HepG2 (cell line): ENCODE results near the gene FGD4. TPM values are rescaled to one million over a fixed set of nuclear protein-coding genes. Genes with fewer than 3 reads are reported as not detected.

ENCODE experiments used
- ARID3A ChIP-seq: IDR thresholded peaks from 2 replicates; pipeline ENCODE4 v1.6.1; 2012; ENCODE audit warnings: low read depth, low read length, improper control_type of control experiment
- FOXK2 ChIP-seq: fragments of 450-650 bp; IDR thresholded peaks from 2 replicates; pipeline ENCODE4 v1.6.1; 2016
- FOXP1 ChIP-seq, 2 experiments: fragments of 450-650 bp in 1 of 2; IDR thresholded peaks; 2 replicates each; pipeline ENCODE4 v1.6.1; 2017 to 2018; ENCODE audit warnings: antibody characterized with exemption in 1 of 2
- GMEB1 ChIP-seq: sonication (generic); formaldehyde crosslinking; IDR thresholded peaks from 2 replicates; pipeline ENCODE4 v1.5.1; 2020; ENCODE audit warnings: missing genetic modification reagents, mild to moderate bottlenecking, borderline replicate concordance
- HNRNPH1 ChIP-seq: fragments of 200-400 bp; formaldehyde crosslinking; optimal IDR thresholded peaks from 2 replicates; pipeline ENCODE3; 2017; ENCODE audit warnings: mild to moderate bottlenecking, low read depth, low read length
- KDM3A ChIP-seq: IDR thresholded peaks from 2 replicates; pipeline ENCODE4 v1.6.1; 2018; ENCODE audit warnings: low read depth, missing compliant biosample characterization
- NFKBIZ ChIP-seq: IDR thresholded peaks from 2 replicates; pipeline ENCODE4 v1.6.1; 2018; ENCODE audit warnings: missing genetic modification reagents, missing compliant biosample characterization
- NONO ChIP-seq, 2 experiments: fragments of 450-650 bp in 1 of 2; sonication (generic) in 1 of 2; formaldehyde crosslinking in 1 of 2; IDR thresholded peaks in 1 of 2; conservative IDR thresholded peaks in 1 of 2; 2 replicates each; pipeline versions ENCODE4 v1.6.1 to v1.8.0; 2017 to 2022; ENCODE audit warnings: mild to moderate bottlenecking in 1 of 2, missing genetic modification reagents in 1 of 2, moderate library complexity in 1 of 2
- NR2C2 ChIP-seq: sonication (generic); formaldehyde crosslinking; IDR thresholded peaks from 2 replicates; pipeline ENCODE4 v1.4.0; 2020; ENCODE audit warnings: missing genetic modification reagents, mild to moderate bottlenecking, moderate library complexity, borderline replicate concordance
- RBM39 ChIP-seq: fragments of 200-400 bp; formaldehyde crosslinking; IDR thresholded peaks from one replicate; pipeline ENCODE4 v1.6.1; 2018; ENCODE audit warnings: antibody characterized with exemption, mild to moderate bottlenecking, low read depth, low read length; ENCODE audit not compliant: poor library complexity, severe bottlenecking
- RELA ChIP-seq: sonication (generic); formaldehyde crosslinking; IDR thresholded peaks from 2 replicates; pipeline ENCODE4 v1.4.0; 2020; ENCODE audit warnings: missing genetic modification reagents
- TARDBP ChIP-seq: sonication (generic); formaldehyde crosslinking; IDR thresholded peaks from 2 replicates; pipeline ENCODE4 v1.8.0; 2022; ENCODE audit warnings: mild to moderate bottlenecking, missing genetic modification reagents
- ZBTB42 ChIP-seq: sonication (generic); formaldehyde crosslinking; IDR thresholded peaks from 2 replicates; pipeline ENCODE4 v1.5.0; 2020; ENCODE audit warnings: mild to moderate bottlenecking, missing genetic modification reagents
- ZFP36L2 ChIP-seq: sonication (generic); formaldehyde crosslinking; IDR thresholded peaks from 2 replicates; pipeline ENCODE4 v1.4.0; 2020; ENCODE audit warnings: missing genetic modification reagents
- ZMAT3 ChIP-seq: sonication (generic); formaldehyde crosslinking; conservative IDR thresholded peaks from 2 replicates; pipeline ENCODE4 v1.7.0; 2021; ENCODE audit warnings: missing genetic modification reagents
- ZNF30 ChIP-seq: sonication (generic); formaldehyde crosslinking; IDR thresholded peaks from 2 replicates; pipeline ENCODE4 v1.5.0; 2020; ENCODE audit warnings: mild to moderate bottlenecking, missing genetic modification reagents
- ZNF468 ChIP-seq: sonication (generic); formaldehyde crosslinking; IDR thresholded peaks from 2 replicates; pipeline ENCODE4 v1.8.0; 2022; ENCODE audit warnings: mild to moderate bottlenecking, moderate library complexity, missing genetic modification reagents
- ZNF501 ChIP-seq: sonication (generic); formaldehyde crosslinking; IDR thresholded peaks from 2 replicates; pipeline ENCODE4 v1.5.1; 2020; ENCODE audit warnings: mild to moderate bottlenecking, moderate library complexity, missing genetic modification reagents
- ZNF562 ChIP-seq: sonication (generic); formaldehyde crosslinking; IDR thresholded peaks from 2 replicates; pipeline ENCODE4 v1.8.0; 2022; ENCODE audit warnings: missing genetic modification reagents, borderline replicate concordance
- ZNF737 ChIP-seq: sonication (generic); formaldehyde crosslinking; IDR thresholded peaks from 2 replicates; pipeline ENCODE4 v1.5.0; 2020; ENCODE audit warnings: missing genetic modification reagents, mild to moderate bottlenecking, borderline replicate concordance
- polyA plus RNA-seq, 8 experiments: library from polyadenylated mRNA; depleted of rRNA in 3 of 8; stranded (reverse) in 7 of 8; unstranded in 1 of 8; fragments of >200 nt; fragmentation: Illumina TruSeq in 4 of 8; extraction: Trizol in 4 of 8; gene quantifications; 2 replicates each; pipeline versions ENCODE4 v1.2.1 to v1.2.3, GENCODE V29; 2011 to 2016; ENCODE audit warnings: low read depth in 4 of 8, missing spikeins in 1 of 8, mixed read lengths in 1 of 8; ENCODE audit not compliant: insufficient read depth in 1 of 8
- total RNA-seq, 5 experiments: library from RNA; depleted of rRNA; stranded (reverse); fragments of >200 nt; fragmentation: Illumina TruSeq; extraction: Trizol; gene quantifications; 2 replicates each; pipeline ENCODE4 v1.2.3, GENCODE V29; 2016; ENCODE audit warnings: low read depth in 1 of 5
- TF ChIP-seq, protein P1 (sequence below): sonication (generic); formaldehyde crosslinking; IDR thresholded peaks from 2 replicates; pipeline ENCODE4 v1.4.0; 2020; ENCODE audit warnings: missing genetic modification reagents, borderline replicate concordance
- TF ChIP-seq, protein P2 (sequence below): sonication (generic); formaldehyde crosslinking; IDR thresholded peaks from 2 replicates; pipeline ENCODE4 v1.4.0; 2020; ENCODE audit warnings: mild to moderate bottlenecking, missing genetic modification reagents

The FGD4 gene
- total and polyA plus RNA-seq, 2 of the 13 experiments (the other 11 are each of a cell fraction or from before 2014, with no cell fraction given): 4.6 to 6.6 TPM

- no peak for TF ChIP-seq ARID3A
- no peak; the same call in 1 of the 2 replicates for TF ChIP-seq NR2C2 (CRISPR knock-in tag)
- TF ChIP-seq KDM3A (CRISPR knock-in tag): peak; percentile 73; the same call in 1 of the 2 replicates
- TF ChIP-seq HNRNPH1: no peak
- TF ChIP-seq NFKBIZ (CRISPR knock-in tag): no peak
- TF ChIP-seq, protein P1, sequence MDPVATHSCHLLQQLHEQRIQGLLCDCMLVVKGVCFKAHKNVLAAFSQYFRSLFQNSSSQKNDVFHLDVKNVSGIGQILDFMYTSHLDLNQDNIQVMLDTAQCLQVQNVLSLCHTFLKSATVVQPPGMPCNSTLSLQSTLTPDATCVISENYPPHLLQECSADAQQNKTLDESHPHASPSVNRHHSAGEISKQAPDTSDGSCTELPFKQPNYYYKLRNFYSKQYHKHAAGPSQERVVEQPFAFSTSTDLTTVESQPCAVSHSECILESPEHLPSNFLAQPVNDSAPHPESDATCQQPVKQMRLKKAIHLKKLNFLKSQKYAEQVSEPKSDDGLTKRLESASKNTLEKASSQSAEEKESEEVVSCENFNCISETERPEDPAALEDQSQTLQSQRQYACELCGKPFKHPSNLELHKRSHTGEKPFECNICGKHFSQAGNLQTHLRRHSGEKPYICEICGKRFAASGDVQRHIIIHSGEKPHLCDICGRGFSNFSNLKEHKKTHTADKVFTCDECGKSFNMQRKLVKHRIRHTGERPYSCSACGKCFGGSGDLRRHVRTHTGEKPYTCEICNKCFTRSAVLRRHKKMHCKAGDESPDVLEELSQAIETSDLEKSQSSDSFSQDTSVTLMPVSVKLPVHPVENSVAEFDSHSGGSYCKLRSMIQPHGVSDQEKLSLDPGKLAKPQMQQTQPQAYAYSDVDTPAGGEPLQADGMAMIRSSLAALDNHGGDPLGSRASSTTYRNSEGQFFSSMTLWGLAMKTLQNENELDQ (CRISPR knock-in tag): no peak
- TF ChIP-seq ZFP36L2 (CRISPR knock-in tag): no peak
- TF ChIP-seq ZMAT3 (CRISPR knock-in tag): peak; percentile 47; the same call in 1 of the 2 replicates
- TF ChIP-seq ZBTB42 (CRISPR knock-in tag): no peak
- no peak for TF ChIP-seq TARDBP
- TF ChIP-seq ZNF30: 0 out of 2 replicates have a peak, but pooled peaks have one; percentile 45
- no peak for TF ChIP-seq ZNF501
- no peak for TF ChIP-seq ZNF737
- TF ChIP-seq RBM39: no peak
- TF ChIP-seq RELA (CRISPR knock-in tag): no peak
- TF ChIP-seq NONO (IDR thresholded peaks at IDR 0.05): no peak
- TF ChIP-seq NONO (CRISPR knock-in tag; conservative IDR thresholded peaks at IDR 0.05): peak; percentile 83
- no peak for TF ChIP-seq ZNF562 (CRISPR knock-in tag)
- peak; percentile 51; the same call in 1 of the 2 replicates for TF ChIP-seq GMEB1 (CRISPR knock-in tag)
- TF ChIP-seq, protein P2, sequence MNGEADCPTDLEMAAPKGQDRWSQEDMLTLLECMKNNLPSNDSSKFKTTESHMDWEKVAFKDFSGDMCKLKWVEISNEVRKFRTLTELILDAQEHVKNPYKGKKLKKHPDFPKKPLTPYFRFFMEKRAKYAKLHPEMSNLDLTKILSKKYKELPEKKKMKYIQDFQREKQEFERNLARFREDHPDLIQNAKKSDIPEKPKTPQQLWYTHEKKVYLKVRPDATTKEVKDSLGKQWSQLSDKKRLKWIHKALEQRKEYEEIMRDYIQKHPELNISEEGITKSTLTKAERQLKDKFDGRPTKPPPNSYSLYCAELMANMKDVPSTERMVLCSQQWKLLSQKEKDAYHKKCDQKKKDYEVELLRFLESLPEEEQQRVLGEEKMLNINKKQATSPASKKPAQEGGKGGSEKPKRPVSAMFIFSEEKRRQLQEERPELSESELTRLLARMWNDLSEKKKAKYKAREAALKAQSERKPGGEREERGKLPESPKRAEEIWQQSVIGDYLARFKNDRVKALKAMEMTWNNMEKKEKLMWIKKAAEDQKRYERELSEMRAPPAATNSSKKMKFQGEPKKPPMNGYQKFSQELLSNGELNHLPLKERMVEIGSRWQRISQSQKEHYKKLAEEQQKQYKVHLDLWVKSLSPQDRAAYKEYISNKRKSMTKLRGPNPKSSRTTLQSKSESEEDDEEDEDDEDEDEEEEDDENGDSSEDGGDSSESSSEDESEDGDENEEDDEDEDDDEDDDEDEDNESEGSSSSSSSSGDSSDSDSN (CRISPR knock-in tag): peak; percentile 96
- no peak for TF ChIP-seq FOXK2
- no peak for TF ChIP-seq ZNF468 (CRISPR knock-in tag)
- no peak for TF ChIP-seq FOXP1 (IDR thresholded peaks at IDR 0.05)
- no peak for TF ChIP-seq FOXP1 (CRISPR knock-in tag; IDR thresholded peaks at IDR 0.05)
Measured at GRCh38 chr12:32399370-32400113, at the start of gene FGD4 (continued).
